WTC11 (cell line): ENCODE measurements around the gene PTPRCAP. TPM values are rescaled to one million over a fixed set of nuclear protein-coding genes. Genes with fewer than 3 reads are reported as not detected.
A peak's percentile ranks its signal among the peaks of the same experiment; 100 is the strongest.

ENCODE experiments used
- ATAC-seq: fragments of 200-7000 bp; cut with Tn5 transposase; 2 replicates; pipeline ENCODE4 v1.10.0; 2021; ENCODE audit warnings: mild to moderate bottlenecking, moderate library complexity
- CTCF ChIA-PET: fragments of 300-600 bp; sonication (Branson Sonifier 250); formaldehyde crosslinking; loops from one replicate; lab custom pipeline; 2021; ENCODE audit warnings: antibody characterized with exemption; lab: Charles Lee
- POLR2A ChIA-PET: fragments of 350-600 bp; sonication (Branson Sonifier 250); formaldehyde crosslinking; loops from one replicate; lab custom pipeline; 2021; ENCODE audit warnings: antibody characterized with exemption; lab: Charles Lee
- DNase-seq: peaks from one replicate; pipeline ENCODE4 v3.0.0; 2021; ENCODE audit warnings: low spot score
- H3K27ac Mint-ChIP-seq: 2 replicates; pipeline ENCODE4 v1.8.0; 2021; ENCODE audit warnings: mixed read lengths
- H3K27me3 Mint-ChIP-seq: 2 replicates; pipeline ENCODE4 v1.8.0; 2021; ENCODE audit warnings: low read depth, mild to moderate bottlenecking, moderate library complexity, mixed read lengths
- H3K36me3 Mint-ChIP-seq: 2 replicates; pipeline ENCODE4 v1.8.0; 2021; ENCODE audit warnings: mixed read lengths
- H3K4me1 Mint-ChIP-seq: 2 replicates; pipeline ENCODE4 v1.8.0; 2022; ENCODE audit warnings: mixed read lengths
- H3K4me3 Mint-ChIP-seq: 2 replicates; pipeline ENCODE4 v1.8.0; 2021; ENCODE audit warnings: mild to moderate bottlenecking, moderate library complexity, mixed read lengths
- H3K9me3 Mint-ChIP-seq: 2 replicates; pipeline ENCODE4 v1.8.0; 2021; ENCODE audit warnings: mixed read lengths
- ATF3 ChIP-seq: sonication (generic); formaldehyde crosslinking; conservative IDR thresholded peaks from 2 replicates; pipeline ENCODE4 v1.8.1; 2022; ENCODE audit warnings: mild to moderate bottlenecking, missing genetic modification reagents
- CBFB ChIP-seq: sonication (generic); formaldehyde crosslinking; IDR thresholded peaks from 2 replicates; pipeline ENCODE4 v1.8.1; 2022; ENCODE audit warnings: mild to moderate bottlenecking, low read depth, missing genetic modification reagents
- CREB1 ChIP-seq: sonication (generic); formaldehyde crosslinking; IDR thresholded peaks from 2 replicates; pipeline ENCODE4 v1.8.0; 2023; ENCODE audit warnings: mild to moderate bottlenecking, missing genetic modification reagents
- E2F1 ChIP-seq: sonication (generic); formaldehyde crosslinking; IDR thresholded peaks from 2 replicates; pipeline ENCODE4 v1.8.0; 2022; ENCODE audit warnings: mild to moderate bottlenecking, missing genetic modification reagents
- ERG ChIP-seq: fragments of 250-450 bp; sonication (Bioruptor Pico); IDR thresholded peaks from 2 replicates; pipeline ENCODE4 v1.8.0; 2021; ENCODE audit warnings: mild to moderate bottlenecking
- GABPB1 ChIP-seq: sonication (generic); formaldehyde crosslinking; IDR thresholded peaks from 2 replicates; pipeline ENCODE4 v1.8.1; 2023; ENCODE audit warnings: mild to moderate bottlenecking, missing genetic modification reagents
- GRHL2 ChIP-seq: fragments of 250-450 bp; sonication (Bioruptor Pico); IDR thresholded peaks from 2 replicates; pipeline ENCODE4 v1.8.0; 2022; ENCODE audit warnings: mild to moderate bottlenecking, moderate library complexity; ENCODE audit not compliant: insufficient replicate concordance, severe bottlenecking
- GTF2I ChIP-seq: fragments of 250-450 bp; sonication (Bioruptor Pico); conservative IDR thresholded peaks from 2 replicates; pipeline ENCODE4 v1.4.0; 2021; ENCODE audit warnings: mild to moderate bottlenecking
- HMGA2 ChIP-seq: fragments of 250-450 bp; sonication (Bioruptor Pico); IDR thresholded peaks from 2 replicates; pipeline ENCODE4 v1.4.0; 2021; ENCODE audit warnings: mild to moderate bottlenecking, moderate library complexity
- NFYB ChIP-seq: sonication (generic); formaldehyde crosslinking; conservative IDR thresholded peaks from 2 replicates; pipeline ENCODE4 v1.8.0; 2022; ENCODE audit warnings: low read depth, missing genetic modification reagents
- NR1H2 ChIP-seq: sonication (generic); formaldehyde crosslinking; IDR thresholded peaks from 2 replicates; pipeline ENCODE4 v1.9.0; 2021; ENCODE audit warnings: mild to moderate bottlenecking, moderate library complexity, missing genetic modification reagents
- NR3C1 ChIP-seq: sonication (generic); formaldehyde crosslinking; conservative IDR thresholded peaks from 2 replicates; pipeline ENCODE4 v1.8.1; 2023; ENCODE audit warnings: low read depth, mild to moderate bottlenecking, missing genetic modification reagents
- RORB ChIP-seq: fragments of 250-450 bp; sonication (Bioruptor Pico); IDR thresholded peaks from 2 replicates; pipeline ENCODE4 v1.9.0; 2021; ENCODE audit warnings: mild to moderate bottlenecking
- TP53 ChIP-seq: sonication (generic); formaldehyde crosslinking; IDR thresholded peaks from 2 replicates; pipeline ENCODE4 v1.8.1; 2023; ENCODE audit warnings: mild to moderate bottlenecking, missing genetic modification reagents
- ZNF232 ChIP-seq: sonication (generic); formaldehyde crosslinking; IDR thresholded peaks from 2 replicates; pipeline ENCODE4 v1.8.0; 2022; ENCODE audit warnings: mild to moderate bottlenecking, missing genetic modification reagents
- ZNF396 ChIP-seq: fragments of 250-450 bp; sonication (Bioruptor Pico); IDR thresholded peaks from 2 replicates; pipeline ENCODE4 v1.8.0; 2021; ENCODE audit warnings: mild to moderate bottlenecking, moderate library complexity, borderline replicate concordance
- ZNF423 ChIP-seq: fragments of 250-450 bp; sonication (Bioruptor Pico); IDR thresholded peaks from 2 replicates; pipeline ENCODE4 v2.1.2; 2022; ENCODE audit warnings: mild to moderate bottlenecking, moderate library complexity
- total RNA-seq: library from RNA; stranded (reverse); gene quantifications from 3 replicates; pipeline ENCODE4 v1.2.3, GENCODE V29; 2021
- TF ChIP-seq, protein P1 (sequence below): sonication (generic); formaldehyde crosslinking; IDR thresholded peaks from 2 replicates; pipeline ENCODE4 v1.8.0; 2022; ENCODE audit warnings: mild to moderate bottlenecking, missing genetic modification reagents
- TF ChIP-seq, protein P2 (sequence below): fragments of 250-450 bp; sonication (Bioruptor Pico); IDR thresholded peaks from 2 replicates; pipeline ENCODE4 v1.9.0; 2021; ENCODE audit warnings: moderate library complexity, mild to moderate bottlenecking, inconsistent platforms, borderline replicate concordance

PTPRCAP gene
- total RNA-seq, 1 experiment from 2014 or later = 3.6 TPM

DNA sequence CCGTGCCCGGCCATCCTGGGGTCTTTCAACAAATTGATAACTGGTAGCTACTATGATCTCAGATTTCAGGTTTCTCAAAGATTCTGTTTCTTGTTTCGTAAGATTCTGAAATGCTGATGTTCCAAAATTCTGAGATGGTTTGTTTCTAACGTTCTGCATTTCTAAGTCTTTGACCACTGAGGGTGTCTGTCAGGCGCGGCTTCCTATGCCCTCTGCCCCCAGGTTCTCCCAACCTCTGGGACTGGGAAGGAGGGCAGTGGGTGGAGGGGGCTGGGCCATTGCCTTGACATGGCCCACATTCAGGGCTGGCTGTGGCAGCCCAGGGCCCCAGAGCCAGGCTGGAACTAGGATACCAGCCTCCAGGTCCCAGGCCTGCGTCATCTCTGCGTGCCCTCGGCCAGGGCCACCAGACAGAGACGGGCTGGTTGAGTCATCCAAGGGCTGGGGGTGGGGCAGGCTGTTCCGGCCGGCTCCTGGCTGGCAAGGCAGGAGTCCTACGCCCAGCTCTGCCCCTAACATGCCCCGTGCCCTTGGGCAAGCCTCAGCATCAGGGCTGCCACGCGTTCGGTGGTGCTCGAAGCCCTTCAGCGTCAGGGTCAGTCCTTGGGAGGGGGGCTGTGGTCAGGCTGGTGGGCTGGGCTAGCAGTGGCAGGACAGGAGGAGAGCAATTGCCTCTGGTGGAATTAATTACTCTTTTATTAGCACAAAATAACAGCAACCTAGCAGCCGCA is 26.4 kb upstream of the PTPRCAP start:
- TF ChIP-seq GABPB1 (CRISPR knock-in tag) (peak; percentile 54), ZNF423 (CRISPR knock-in tag) (no peak), ATF3 (CRISPR knock-in tag) (0 out of 2 replicates have a peak, but pooled peaks have one; percentile 16)
- TF ChIP-seq, all 79 proteins: peak for 2
- ChIA-PET CTCF (no interaction called here), POLR2A (no interaction called here)
- ATAC-seq (no peak), DNase-seq (no peak)
- peaks cover 23% of the 10 kb centered on the region for H3K4me1 Mint-ChIP-seq
- no peak overlapping the region for H3K27ac Mint-ChIP-seq
- H3K9me3 Mint-ChIP-seq = no peaks in the 10 kb centered on the region
- peak overlapping the region; percentile 79 for H3K4me3 Mint-ChIP-seq
- H3K36me3 Mint-ChIP-seq = no peaks in the 10 kb centered on the region
- peaks cover 6% of the 10 kb centered on the region; the same call in 1 of the 2 replicates for H3K27me3 Mint-ChIP-seq

- no peak for ATAC-seq
- H3K4me3 Mint-ChIP-seq = no peak overlapping the region
- H3K9me3 Mint-ChIP-seq = no peaks in the 10 kb centered on the region
- no peak for DNase-seq
- peaks cover 6% of the 10 kb centered on the region; the same call in 1 of the 2 replicates for H3K27me3 Mint-ChIP-seq
- H3K36me3 Mint-ChIP-seq = no peaks in the 10 kb centered on the region
- CTCF ChIA-PET = no interaction called here
- TF ChIP-seq TP53 (CRISPR knock-in tag) = no peak
- no peak for TF ChIP-seq HMGA2 (CRISPR knock-in tag)
- TF ChIP-seq CREB1 = no peak
- TF ChIP-seq NR3C1 (CRISPR knock-in tag) = no peak
- no peak overlapping the region for H3K27ac Mint-ChIP-seq
- peaks cover 20% of the 10 kb centered on the region for H3K4me1 Mint-ChIP-seq
- POLR2A ChIA-PET = interaction anchor here (1.1 kb wide), 1 partner anchor 25 kb away, joined by 3 read pairs; no protein-coding TSS in a partner anchor
These were observed 25.7 kb upstream of the PTPRCAP start for GRCh38 chr11:67463186-67463585.

DNA sequence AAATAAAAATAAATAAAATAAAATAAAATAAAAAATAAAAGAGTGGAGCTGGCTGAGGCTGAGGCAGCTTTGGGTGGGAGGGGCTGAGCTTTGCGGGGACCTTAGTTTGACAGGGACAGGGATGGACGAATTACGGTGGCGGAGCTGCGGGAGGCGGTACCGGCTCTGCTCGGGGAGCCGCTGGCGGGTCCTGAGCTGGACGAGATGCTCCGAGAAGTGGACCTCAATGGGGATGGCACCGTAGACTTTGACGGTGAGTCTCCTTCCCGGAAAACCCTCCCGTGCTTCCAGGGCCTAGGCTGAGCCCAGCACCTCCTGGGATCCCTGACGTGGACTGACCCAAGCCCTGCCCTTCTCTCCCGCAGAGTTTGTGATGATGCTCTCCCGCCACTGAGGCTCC is 20.8 kb upstream of the PTPRCAP start:
- POLR2A ChIA-PET = no interaction called here
- Mint-ChIP-seq H3K4me3 (no peak overlapping the region), H3K9me3 (no peaks in the 10 kb centered on the region), H3K27me3 (peaks cover 6% of the 10 kb centered on the region), H3K36me3 (no peaks in the 10 kb centered on the region), H3K27ac (no peak overlapping the region), H3K4me1 (no peaks in the 10 kb centered on the region)
- ATAC-seq = no peak
- no peak for DNase-seq
- CTCF ChIA-PET = interaction anchor here (1.2 kb wide), 1 partner anchor 51 kb away, joined by 3 read pairs; no protein-coding TSS in a partner anchor
- TF ChIP-seq CBFB (no peak), ERG (CRISPR knock-in tag) (no peak), HMGA2 (CRISPR knock-in tag) (no peak)
- TF ChIP-seq, protein P1, sequence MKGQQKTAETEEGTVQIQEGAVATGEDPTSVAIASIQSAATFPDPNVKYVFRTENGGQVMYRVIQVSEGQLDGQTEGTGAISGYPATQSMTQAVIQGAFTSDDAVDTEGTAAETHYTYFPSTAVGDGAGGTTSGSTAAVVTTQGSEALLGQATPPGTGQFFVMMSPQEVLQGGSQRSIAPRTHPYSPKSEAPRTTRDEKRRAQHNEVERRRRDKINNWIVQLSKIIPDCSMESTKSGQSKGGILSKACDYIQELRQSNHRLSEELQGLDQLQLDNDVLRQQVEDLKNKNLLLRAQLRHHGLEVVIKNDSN (CRISPR knock-in tag) = no peak
- TF ChIP-seq, protein P2, sequence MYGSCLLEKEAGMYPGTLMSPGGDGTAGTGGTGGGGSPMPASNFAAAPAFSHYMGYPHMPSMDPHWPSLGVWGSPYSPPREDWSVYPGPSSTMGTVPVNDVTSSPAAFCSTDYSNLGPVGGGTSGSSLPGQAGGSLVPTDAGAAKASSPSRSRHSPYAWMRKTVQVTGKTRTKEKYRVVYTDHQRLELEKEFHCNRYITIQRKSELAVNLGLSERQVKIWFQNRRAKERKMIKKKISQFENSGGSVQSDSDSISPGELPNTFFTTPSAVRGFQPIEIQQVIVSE (CRISPR knock-in tag) = no peak

- Mint-ChIP-seq H3K4me1 (no peaks in the 10 kb centered on the region), H3K36me3 (no peaks in the 10 kb centered on the region), H3K9me3 (no peaks in the 10 kb centered on the region), H3K4me3 (no peak overlapping the region), H3K27ac (no peak overlapping the region), H3K27me3 (peaks cover 6% of the 10 kb centered on the region)
- DNase-seq = no peak
- CTCF ChIA-PET = interaction anchor here (1.2 kb wide), 1 partner anchor 51 kb away, joined by 3 read pairs; no protein-coding TSS in a partner anchor
- no peak for TF ChIP-seq RORB (CRISPR knock-in tag)
- no peak for TF ChIP-seq GTF2I (CRISPR knock-in tag)
- no peak for TF ChIP-seq NR1H2 (CRISPR knock-in tag)
- no peak for TF ChIP-seq ZNF232 (CRISPR knock-in tag)
- no peak for TF ChIP-seq GRHL2
- TF ChIP-seq ZNF396 = no peak
- TF ChIP-seq NFYB (CRISPR knock-in tag) = no peak
- no peak for TF ChIP-seq NR3C1 (CRISPR knock-in tag)
- no peak for TF ChIP-seq E2F1 (CRISPR knock-in tag)
- POLR2A ChIA-PET = no interaction called here
- ATAC-seq = no peak
These were observed 20.0 kb upstream of the PTPRCAP start for GRCh38 chr11:67457453-67457852.
